Loucy (cell line): ENCODE results near the gene DLL4.
A peak's percentile ranks its signal among the peaks of the same experiment; 100 is the strongest.

Experiments used
- H2AFZ ChIP-seq: fragments of 200-600 bp; sonication (generic); 2 replicates; pipeline ENCODE4 v1.6.0; 2016; ENCODE audit warnings: antibody characterized with exemption, mild to moderate bottlenecking, low read length, moderate library complexity
- H3F3A ChIP-seq: fragments of 200-600 bp; 2 replicates; pipeline ENCODE4 v1.6.0; 2016; ENCODE audit warnings: antibody characterized with exemption, low read depth, mild to moderate bottlenecking
- H3K27me3 ChIP-seq: fragments of 200-600 bp; sonication (generic); 2 replicates; pipeline ENCODE4 v1.6.1; 2014; ENCODE audit warnings: low read length, mild to moderate bottlenecking; ENCODE audit not compliant: insufficient read depth, poor library complexity, severe bottlenecking
- H3K36me3 ChIP-seq: fragments of 200-600 bp; sonication (generic); 2 replicates; pipeline ENCODE4 v1.6.1; 2016; ENCODE audit warnings: low read length; ENCODE audit not compliant: insufficient read depth
- H3K4me1 ChIP-seq: fragments of 200-600 bp; sonication (generic); 2 replicates; pipeline ENCODE4 v1.5.1; 2014; ENCODE audit warnings: low read length, mild to moderate bottlenecking; ENCODE audit not compliant: insufficient read depth, poor library complexity, severe bottlenecking
- H3K4me2 ChIP-seq: fragments of 200-600 bp; sonication (generic); 2 replicates; pipeline ENCODE4 v1.6.0; 2014; ENCODE audit warnings: antibody characterized with exemption, low read length, low read depth, mild to moderate bottlenecking; ENCODE audit not compliant: poor library complexity, severe bottlenecking
- H3K4me3 ChIP-seq: fragments of 200-600 bp; sonication (generic); 2 replicates; pipeline ENCODE4 v1.5.1; 2014; ENCODE audit warnings: low read length, mild to moderate bottlenecking, mixed read lengths; ENCODE audit not compliant: poor library complexity, severe bottlenecking
- H3K79me2 ChIP-seq: fragments of 200-600 bp; sonication (generic); 2 replicates; pipeline ENCODE4 v1.6.1; 2014; ENCODE audit warnings: low read length; ENCODE audit not compliant: insufficient read depth
- H3K9ac ChIP-seq: fragments of 200-600 bp; sonication (generic); 2 replicates; pipeline ENCODE4 v1.6.0; 2014; ENCODE audit warnings: mild to moderate bottlenecking, low read depth, low read length, moderate library complexity; ENCODE audit not compliant: poor library complexity, severe bottlenecking
- H3K9me2 ChIP-seq: fragments of 200-600 bp; sonication (generic); replicated peaks from 2 replicates; pipeline ENCODE4 v1.6.1; 2016; ENCODE audit warnings: low read depth, low read length, mixed read lengths
- H3K9me3 ChIP-seq: fragments of 200-600 bp; sonication (generic); 2 replicates; pipeline ENCODE4 v1.6.1; 2014; ENCODE audit warnings: mild to moderate bottlenecking, antibody characterized with exemption, low read length, low read depth; ENCODE audit not compliant: insufficient read depth
- H4K20me1 ChIP-seq: fragments of 200-600 bp; sonication (generic); 2 replicates; pipeline ENCODE4 v1.6.0; 2014; ENCODE audit warnings: antibody characterized with exemption, low read length, mild to moderate bottlenecking; ENCODE audit not compliant: insufficient read depth, poor library complexity, severe bottlenecking
- EZH2phosphoT487 ChIP-seq: fragments of 200-600 bp; IDR thresholded peaks from 2 replicates; pipeline ENCODE4 v1.6.1; 2018; ENCODE audit warnings: antibody characterized with exemption, mild to moderate bottlenecking, moderate library complexity, borderline replicate concordance
- TF ChIP-seq, protein P1 (sequence below): fragments of 200-600 bp; sonication (generic); conservative IDR thresholded peaks from 2 replicates; pipeline ENCODE4 v1.5.1; 2014; ENCODE audit warnings: mild to moderate bottlenecking, antibody characterized with exemption, low read length

Gene DLL4

DNA sequence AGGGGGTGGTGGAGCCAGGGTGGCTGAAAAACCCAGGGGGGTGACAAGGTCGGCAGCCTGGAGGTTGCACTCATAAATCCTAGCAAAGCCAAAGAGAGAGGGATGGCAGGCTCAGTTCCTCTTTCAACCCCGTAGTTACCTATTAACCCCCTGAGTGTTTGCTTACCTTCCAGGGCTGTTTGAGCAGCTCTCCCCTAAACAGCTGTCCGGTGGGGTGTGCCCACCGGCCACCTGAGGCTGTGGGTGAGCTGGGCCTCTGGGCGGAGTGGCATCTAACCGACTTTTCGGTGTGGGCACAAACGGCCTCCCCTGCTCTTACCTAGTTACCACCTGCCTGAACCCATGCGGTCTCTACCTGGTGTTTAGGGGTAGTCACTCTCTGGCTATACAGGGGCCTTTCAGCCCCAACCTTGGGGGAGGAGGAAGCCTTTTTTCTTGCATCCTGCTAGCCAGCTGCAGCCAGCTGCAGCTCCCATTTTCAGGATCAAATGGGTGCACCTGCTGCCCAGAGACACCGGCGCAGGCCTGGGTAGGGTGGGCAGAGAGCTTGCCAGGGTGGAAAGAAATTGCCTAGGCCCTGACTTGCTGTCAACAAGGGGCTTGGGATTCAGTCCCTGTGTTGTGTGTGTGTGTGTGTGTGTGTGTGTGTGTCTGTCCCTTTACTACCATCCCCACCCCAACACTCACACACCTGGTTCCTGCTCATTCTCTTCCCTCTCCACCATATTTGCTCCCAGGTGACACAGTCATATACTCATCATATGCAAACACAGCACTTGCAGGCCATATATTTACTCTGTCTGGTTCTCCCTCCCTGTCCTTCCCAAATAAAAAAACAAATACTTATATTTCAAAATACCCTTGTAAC lies 3.7 kb downstream of the DLL4 start:
- Histone ChIP-seq H3K9me2 (no peaks in the 10 kb centered on the region), H3F3A (no peaks in the 10 kb centered on the region), H3K27me3 (peaks cover 2% of the 10 kb centered on the region), H3K4me2 (peak overlapping the region; percentile 63), H3K36me3 (no peaks in the 10 kb centered on the region), H3K9me3 (no peaks in the 10 kb centered on the region), H3K4me3 (peak overlapping the region; percentile 58), H3K4me1 (peaks cover 31% of the 10 kb centered on the region), H3K9ac (peak overlapping the region; percentile 33), H3K79me2 (no peaks in the 10 kb centered on the region), H4K20me1 (no peaks in the 10 kb centered on the region), H2AFZ (peak overlapping the region; percentile 67; the same call in 1 of the 2 replicates)
- TF ChIP-seq, protein P1, sequence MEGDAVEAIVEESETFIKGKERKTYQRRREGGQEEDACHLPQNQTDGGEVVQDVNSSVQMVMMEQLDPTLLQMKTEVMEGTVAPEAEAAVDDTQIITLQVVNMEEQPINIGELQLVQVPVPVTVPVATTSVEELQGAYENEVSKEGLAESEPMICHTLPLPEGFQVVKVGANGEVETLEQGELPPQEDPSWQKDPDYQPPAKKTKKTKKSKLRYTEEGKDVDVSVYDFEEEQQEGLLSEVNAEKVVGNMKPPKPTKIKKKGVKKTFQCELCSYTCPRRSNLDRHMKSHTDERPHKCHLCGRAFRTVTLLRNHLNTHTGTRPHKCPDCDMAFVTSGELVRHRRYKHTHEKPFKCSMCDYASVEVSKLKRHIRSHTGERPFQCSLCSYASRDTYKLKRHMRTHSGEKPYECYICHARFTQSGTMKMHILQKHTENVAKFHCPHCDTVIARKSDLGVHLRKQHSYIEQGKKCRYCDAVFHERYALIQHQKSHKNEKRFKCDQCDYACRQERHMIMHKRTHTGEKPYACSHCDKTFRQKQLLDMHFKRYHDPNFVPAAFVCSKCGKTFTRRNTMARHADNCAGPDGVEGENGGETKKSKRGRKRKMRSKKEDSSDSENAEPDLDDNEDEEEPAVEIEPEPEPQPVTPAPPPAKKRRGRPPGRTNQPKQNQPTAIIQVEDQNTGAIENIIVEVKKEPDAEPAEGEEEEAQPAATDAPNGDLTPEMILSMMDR: no peak
- no peak for TF ChIP-seq EZH2phosphoT487

DNA sequence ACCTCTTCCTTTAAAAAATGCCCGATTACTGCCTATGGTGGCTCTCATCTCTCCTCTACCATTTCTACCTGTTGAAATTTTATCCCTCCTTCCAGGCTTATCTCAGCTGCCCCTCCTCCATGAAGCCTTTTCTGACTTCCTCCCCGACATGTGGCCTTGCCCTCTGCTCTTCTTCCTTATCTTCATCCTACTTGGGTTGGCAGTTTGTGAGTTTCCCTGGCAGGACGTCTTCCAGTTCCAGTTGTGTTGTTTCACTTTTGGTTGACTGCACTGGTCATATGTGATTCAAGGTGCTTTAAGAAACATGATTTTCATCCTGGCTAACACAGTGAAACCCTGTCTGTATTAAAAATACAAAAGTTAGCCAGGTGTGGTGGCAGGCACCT lies 4.4 kb downstream of the DLL4 start:
- Histone ChIP-seq H3K4me2 (peak overlapping the region; percentile 63), H3K4me1 (peaks cover 25% of the 10 kb centered on the region)

DNA sequence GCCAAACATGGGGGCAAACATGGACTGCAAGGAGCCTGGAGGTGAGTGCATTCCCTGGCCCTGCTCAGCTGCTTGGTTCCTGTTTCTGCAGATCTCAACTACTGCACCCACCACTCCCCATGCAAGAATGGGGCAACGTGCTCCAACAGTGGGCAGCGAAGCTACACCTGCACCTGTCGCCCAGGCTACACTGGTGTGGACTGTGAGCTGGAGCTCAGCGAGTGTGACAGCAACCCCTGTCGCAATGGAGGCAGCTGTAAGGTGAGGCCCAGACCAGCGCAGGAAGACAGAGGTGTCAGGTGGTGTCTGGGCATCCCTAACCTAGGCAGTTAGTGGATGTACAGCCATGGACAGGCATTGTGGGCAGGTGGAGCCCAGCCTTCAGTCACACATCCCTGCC lies 5.3 kb downstream of the DLL4 start:
- Histone ChIP-seq H3K79me2 (no peaks in the 10 kb centered on the region), H3F3A (no peaks in the 10 kb centered on the region), H2AFZ (no peak overlapping the region), H3K4me2 (no peak overlapping the region), H3K4me1 (peaks cover 20% of the 10 kb centered on the region), H3K9ac (no peak overlapping the region), H3K4me3 (no peak overlapping the region), H4K20me1 (no peaks in the 10 kb centered on the region), H3K9me2 (no peaks in the 10 kb centered on the region), H3K9me3 (no peaks in the 10 kb centered on the region), H3K36me3 (no peaks in the 10 kb centered on the region), H3K27me3 (no peaks in the 10 kb centered on the region)
- TF ChIP-seq, protein P1: no peak
- no peak for TF ChIP-seq EZH2phosphoT487

More for the DNA sequence above, 4.4 kb downstream of the DLL4 start:
- H3K36me3 ChIP-seq: no peaks in the 10 kb centered on the region
- no peaks in the 10 kb centered on the region for H3F3A ChIP-seq
- H3K9me2 ChIP-seq: no peaks in the 10 kb centered on the region
- TF ChIP-seq, protein P1: no peak
- TF ChIP-seq EZH2phosphoT487: no peak
- no peaks in the 10 kb centered on the region for H3K27me3 ChIP-seq
- no peak overlapping the region for H3K4me3 ChIP-seq
- peak overlapping the region; percentile 33 for H3K9ac ChIP-seq
- H2AFZ ChIP-seq: no peak overlapping the region
- H4K20me1 ChIP-seq: no peaks in the 10 kb centered on the region
- H3K9me3 ChIP-seq: no peaks in the 10 kb centered on the region
- H3K79me2 ChIP-seq: no peaks in the 10 kb centered on the region
